Neural cell (in vitro differentiated cells): ENCODE results near the gene CTRB2. TPM values are rescaled to one million over a fixed set of nuclear protein-coding genes. Genes with fewer than 3 reads are reported as not detected.

Experiments
- H2AFZ ChIP-seq: fragments of 200-600, 300-800 bp; sonication (generic), shearing (Covaris generic); 2 replicates; pipeline ENCODE4 v1.6.0; 2014; ENCODE audit warnings: low read depth, mild to moderate bottlenecking, antibody characterized with exemption, low read length, moderate library complexity
- H3F3A ChIP-seq: fragments of 200-600 bp; shearing (Covaris generic); 2 replicates; pipeline ENCODE4 v1.6.1; 2016; ENCODE audit warnings: mild to moderate bottlenecking, moderate library complexity, mixed read lengths, antibody characterized with exemption, low read length; ENCODE audit not compliant: insufficient read depth, poor library complexity, severe bottlenecking
- H3K27ac ChIP-seq: fragments of 200-600, 300-800 bp; sonication (generic), shearing (Covaris generic); 2 replicates; pipeline ENCODE4 v1.5.1; 2014; ENCODE audit warnings: mild to moderate bottlenecking, low read length, moderate library complexity
- H3K27me3 ChIP-seq: fragments of 300-800, 200-600 bp; sonication (generic), shearing (Covaris generic); 2 replicates; pipeline ENCODE4 v1.6.0; 2014; ENCODE audit warnings: mild to moderate bottlenecking, low read depth, low read length, moderate library complexity; ENCODE audit not compliant: insufficient read depth
- H3K36me3 ChIP-seq: fragments of 300-800, 200-600 bp; sonication (generic), shearing (Covaris generic); 2 replicates; pipeline ENCODE4 v1.5.1; 2014; ENCODE audit warnings: mild to moderate bottlenecking, antibody characterized with exemption, low read length, moderate library complexity; ENCODE audit not compliant: insufficient read depth
- H3K4me2 ChIP-seq: fragments of 300-800, 200-600 bp; sonication (generic), shearing (Covaris generic); 2 replicates; pipeline ENCODE4 v1.6.0; 2014; ENCODE audit warnings: mild to moderate bottlenecking, low read length
- H3K4me3 ChIP-seq: fragments of 300-800, 200-600 bp; sonication (generic), shearing (Covaris generic); 2 replicates; pipeline ENCODE4 v1.5.1; 2014; ENCODE audit warnings: mild to moderate bottlenecking, low read length, moderate library complexity
- H3K79me2 ChIP-seq: fragments of 200-600 bp; shearing (Covaris generic); replicated peaks from 2 replicates; pipeline ENCODE4 v1.6.0; 2014; ENCODE audit warnings: mild to moderate bottlenecking, low read length, moderate library complexity; ENCODE audit not compliant: insufficient read depth
- H3K9ac ChIP-seq: fragments of 300-800, 200-600 bp; sonication (generic), shearing (Covaris generic); 2 replicates; pipeline ENCODE4 v1.6.1; 2016; ENCODE audit warnings: mild to moderate bottlenecking, low read length, mixed read lengths
- H3K9me2 ChIP-seq: fragments of 200-600 bp; shearing (Covaris generic); 2 replicates; pipeline ENCODE4 v1.6.1; 2016; ENCODE audit warnings: mild to moderate bottlenecking, low read length, mixed read lengths; ENCODE audit not compliant: insufficient read depth
- H3K9me3 ChIP-seq: fragments of 200-600, 300-800 bp; sonication (generic), shearing (Covaris generic); 2 replicates; pipeline ENCODE4 v1.6.1; 2016; ENCODE audit warnings: mild to moderate bottlenecking, mixed run types, low read length, moderate library complexity, mixed read lengths
- H4K20me1 ChIP-seq: fragments of 200-600 bp; shearing (Covaris generic); 2 replicates; pipeline ENCODE4 v1.6.1; 2016; ENCODE audit warnings: mild to moderate bottlenecking, mixed run types; ENCODE audit not compliant: insufficient read depth
- EP300 ChIP-seq: fragments of 450-650 bp; conservative IDR thresholded peaks from 2 replicates; pipeline ENCODE4 v1.6.1; 2014; ENCODE audit warnings: antibody characterized with exemption, mild to moderate bottlenecking, moderate library complexity; ENCODE audit not compliant: poor library complexity, severe bottlenecking
- EZH2 ChIP-seq: fragments of 200-600, 300-800 bp; shearing (Covaris generic), sonication (generic); IDR thresholded peaks from 2 replicates; pipeline ENCODE4 v1.6.1; 2014; ENCODE audit warnings: antibody characterized with exemption, low read length, borderline replicate concordance, mild to moderate bottlenecking; ENCODE audit not compliant: insufficient read depth, poor library complexity, severe bottlenecking
- MXI1 ChIP-seq: fragments of 450-650 bp; conservative IDR thresholded peaks from 2 replicates; pipeline ENCODE4 v1.6.1; 2014; ENCODE audit warnings: antibody characterized with exemption, mild to moderate bottlenecking; ENCODE audit not compliant: poor library complexity, severe bottlenecking
- POLR2AphosphoS5 ChIP-seq: IDR thresholded peaks from 2 replicates; pipeline ENCODE4 v1.6.1; 2012
- RAD21 ChIP-seq: fragments of 450-650 bp; conservative IDR thresholded peaks from 2 replicates; pipeline ENCODE4 v1.6.1; 2014; ENCODE audit warnings: antibody characterized with exemption, mild to moderate bottlenecking, moderate library complexity
- REST ChIP-seq: IDR thresholded peaks from 2 replicates; pipeline ENCODE4 v1.6.1; 2012; ENCODE audit warnings: borderline replicate concordance
- SMC3 ChIP-seq: fragments of 450-650 bp; conservative IDR thresholded peaks from 2 replicates; pipeline ENCODE4 v1.6.1; 2014; ENCODE audit warnings: antibody characterized with exemption, mild to moderate bottlenecking, moderate library complexity; ENCODE audit not compliant: poor library complexity
- TAF1 ChIP-seq: IDR thresholded peaks from 2 replicates; pipeline ENCODE4 v1.6.1; 2012; ENCODE audit warnings: low read depth
- polyA minus RNA-seq: library from RNA; depleted of rRNA, polyadenylated mRNA; stranded (reverse); fragments of >200 nt; gene quantifications from 2 replicates; pipeline ENCODE4 v1.2.3, GENCODE V29; 2014
- polyA plus RNA-seq: library from polyadenylated mRNA; depleted of rRNA; stranded (reverse); fragments of >200 nt; gene quantifications from 2 replicates; pipeline ENCODE4 v1.2.3, GENCODE V29; 2014
- TF ChIP-seq, protein P1 (sequence below): fragments of 450-650 bp; IDR thresholded peaks from 2 replicates; pipeline ENCODE4 v1.5.1; 2014; ENCODE audit warnings: antibody characterized with exemption, mild to moderate bottlenecking, moderate library complexity; ENCODE audit not compliant: poor library complexity, severe bottlenecking

CTRB2 gene
- polyA plus RNA-seq (not detected in 2 replicates), polyA minus RNA-seq (not detected in 2 replicates)

GRCh38 chr16:75206749-75207451 lies at the start of gene CTRB2:
Gene CTRB2 (minus strand): TSS chr16:75207161. CDS start chr16:75207141, 20 bp downstream.
- no peaks in the 10 kb centered on the region for H3K9me2 ChIP-seq
- TF ChIP-seq POLR2AphosphoS5: no peak
- TF ChIP-seq REST: no peak
- no peak for TF ChIP-seq EZH2
- no peak for TF ChIP-seq RAD21
- TF ChIP-seq EP300: no peak
- TF ChIP-seq MXI1: no peak
- TF ChIP-seq SMC3: no peak
- TF ChIP-seq TAF1: no peak
- TF ChIP-seq, protein P1, sequence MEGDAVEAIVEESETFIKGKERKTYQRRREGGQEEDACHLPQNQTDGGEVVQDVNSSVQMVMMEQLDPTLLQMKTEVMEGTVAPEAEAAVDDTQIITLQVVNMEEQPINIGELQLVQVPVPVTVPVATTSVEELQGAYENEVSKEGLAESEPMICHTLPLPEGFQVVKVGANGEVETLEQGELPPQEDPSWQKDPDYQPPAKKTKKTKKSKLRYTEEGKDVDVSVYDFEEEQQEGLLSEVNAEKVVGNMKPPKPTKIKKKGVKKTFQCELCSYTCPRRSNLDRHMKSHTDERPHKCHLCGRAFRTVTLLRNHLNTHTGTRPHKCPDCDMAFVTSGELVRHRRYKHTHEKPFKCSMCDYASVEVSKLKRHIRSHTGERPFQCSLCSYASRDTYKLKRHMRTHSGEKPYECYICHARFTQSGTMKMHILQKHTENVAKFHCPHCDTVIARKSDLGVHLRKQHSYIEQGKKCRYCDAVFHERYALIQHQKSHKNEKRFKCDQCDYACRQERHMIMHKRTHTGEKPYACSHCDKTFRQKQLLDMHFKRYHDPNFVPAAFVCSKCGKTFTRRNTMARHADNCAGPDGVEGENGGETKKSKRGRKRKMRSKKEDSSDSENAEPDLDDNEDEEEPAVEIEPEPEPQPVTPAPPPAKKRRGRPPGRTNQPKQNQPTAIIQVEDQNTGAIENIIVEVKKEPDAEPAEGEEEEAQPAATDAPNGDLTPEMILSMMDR: no peak
- H3K4me3 ChIP-seq: no peak within 1 kb of the TSS
- H3K27ac ChIP-seq: no peak within 1 kb of the TSS
- H3K27me3 ChIP-seq: no peaks in the 10 kb centered on the region
- H2AFZ ChIP-seq: no peak within 1 kb of the TSS
- H4K20me1 ChIP-seq: no peaks in the 10 kb centered on the region
- no peaks in the 10 kb centered on the region for H3F3A ChIP-seq
- no peak within 1 kb of the TSS for H3K4me2 ChIP-seq
- H3K9ac ChIP-seq: no peak within 1 kb of the TSS
- no peaks in the 10 kb centered on the region for H3K9me3 ChIP-seq
- no peaks in the 10 kb centered on the region for H3K36me3 ChIP-seq
- no peaks in the 10 kb centered on the region for H3K79me2 ChIP-seq

DNA sequence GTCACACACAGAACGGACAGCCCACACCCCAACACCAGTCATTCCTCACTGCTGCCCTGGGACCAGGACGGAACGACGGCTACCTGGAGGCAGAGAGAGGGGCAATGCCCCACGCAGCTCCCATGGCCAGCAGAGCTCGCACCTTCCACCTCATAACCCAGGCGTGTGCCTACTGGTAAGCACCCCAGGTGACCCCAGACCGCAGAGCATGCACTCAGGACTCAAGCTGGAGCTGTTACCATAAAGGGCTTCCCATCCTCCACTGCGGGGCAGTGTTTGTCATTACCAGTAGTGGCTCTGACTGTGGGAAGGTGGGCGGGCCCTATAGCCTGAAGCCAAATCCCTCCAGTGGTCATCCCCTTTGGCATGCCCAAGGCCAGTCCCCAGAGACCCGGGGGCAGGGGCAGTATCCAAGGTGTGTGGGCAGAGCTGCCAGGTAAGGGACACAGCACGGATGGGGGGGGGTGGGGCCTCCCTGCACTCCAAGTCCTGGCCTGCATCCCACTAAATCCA lies 49.2 kb upstream of the CTRB2 start:
- H3K4me2 ChIP-seq: no peak overlapping the region
- H3F3A ChIP-seq: no peaks in the 10 kb centered on the region
- H4K20me1 ChIP-seq: no peaks in the 10 kb centered on the region
- H3K9me2 ChIP-seq: no peaks in the 10 kb centered on the region
- TF ChIP-seq MXI1: no peak
- TF ChIP-seq EZH2: no peak
- TF ChIP-seq SMC3: no peak
- TF ChIP-seq, protein P1: no peak
- TF ChIP-seq EP300: no peak
- no peak for TF ChIP-seq REST
- no peak for TF ChIP-seq TAF1
- no peak for TF ChIP-seq RAD21
- no peak for TF ChIP-seq POLR2AphosphoS5
- H3K27me3 ChIP-seq: no peaks in the 10 kb centered on the region
- H3K36me3 ChIP-seq: no peaks in the 10 kb centered on the region
- H3K4me3 ChIP-seq: no peak overlapping the region
- no peak overlapping the region for H3K9ac ChIP-seq
- no peak overlapping the region for H3K27ac ChIP-seq
- no peaks in the 10 kb centered on the region for H3K9me3 ChIP-seq
- H2AFZ ChIP-seq: no peak overlapping the region
- H3K79me2 ChIP-seq: peaks cover 40% of the 10 kb centered on the region
